Tibial nerve (tissue), 4 donors: ENCODE measurements around the gene RPL36.

ENCODE experiments used
- EP300 ChIP-seq, 2 donors: sonication (generic); formaldehyde crosslinking; IDR thresholded peaks; one replicate each; pipeline ENCODE4 v1.6.1; 2017; ENCODE audit warnings: antibody characterized with exemption in 2 of 2, mild to moderate bottlenecking in 1 of 2
- POLR2A ChIP-seq, 2 donors: fragments of 450-650 bp; IDR thresholded peaks; one replicate each; pipeline ENCODE4 v1.6.1; 2017; ENCODE audit warnings: antibody characterized with exemption in 2 of 2, mild to moderate bottlenecking in 2 of 2, moderate library complexity in 2 of 2
- TF ChIP-seq, protein P1 (sequence below), 5 experiments: fragments of 200-600 bp in 3 of 5; fragments of 450-650 bp in 2 of 5; sonication (generic) in 3 of 5; IDR thresholded peaks; one replicate each; pipeline ENCODE4 v1.5.1; 2016 to 2019; ENCODE audit warnings: antibody characterized with exemption in 5 of 5, mild to moderate bottlenecking in 3 of 5, moderate library complexity in 2 of 5

DNA sequence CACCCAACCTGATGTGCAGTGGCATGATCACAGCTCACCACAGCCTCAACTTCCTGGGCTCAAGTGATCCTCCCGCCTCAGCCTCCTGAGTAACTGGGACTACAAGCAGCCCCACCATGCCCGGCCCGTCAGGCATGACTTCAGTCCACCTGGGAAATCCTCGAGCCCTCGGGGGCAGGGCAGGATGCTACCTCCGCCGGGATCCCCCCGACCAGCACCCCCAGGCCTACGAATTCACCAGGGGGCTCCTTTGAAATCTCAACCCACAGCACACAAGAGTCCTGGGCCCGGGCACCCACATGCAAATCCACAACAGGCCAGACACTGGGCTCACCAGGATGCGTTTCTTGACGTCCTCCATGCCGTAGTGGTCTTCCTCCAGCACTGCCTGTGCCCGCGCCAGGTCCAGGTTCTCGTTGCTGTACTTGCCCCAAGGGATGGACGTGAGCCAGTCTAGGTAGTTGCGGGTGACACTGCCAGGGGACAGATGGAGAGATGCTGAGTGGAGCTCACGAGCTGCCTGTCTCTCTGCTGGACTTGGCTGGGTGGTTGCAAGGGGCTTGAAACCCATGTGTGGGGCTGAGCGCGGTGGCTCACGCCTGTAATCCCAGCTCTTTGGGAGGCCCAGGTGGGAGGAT is 10.5 kb downstream of the RPL36 start:
- TF ChIP-seq, protein P1, sequence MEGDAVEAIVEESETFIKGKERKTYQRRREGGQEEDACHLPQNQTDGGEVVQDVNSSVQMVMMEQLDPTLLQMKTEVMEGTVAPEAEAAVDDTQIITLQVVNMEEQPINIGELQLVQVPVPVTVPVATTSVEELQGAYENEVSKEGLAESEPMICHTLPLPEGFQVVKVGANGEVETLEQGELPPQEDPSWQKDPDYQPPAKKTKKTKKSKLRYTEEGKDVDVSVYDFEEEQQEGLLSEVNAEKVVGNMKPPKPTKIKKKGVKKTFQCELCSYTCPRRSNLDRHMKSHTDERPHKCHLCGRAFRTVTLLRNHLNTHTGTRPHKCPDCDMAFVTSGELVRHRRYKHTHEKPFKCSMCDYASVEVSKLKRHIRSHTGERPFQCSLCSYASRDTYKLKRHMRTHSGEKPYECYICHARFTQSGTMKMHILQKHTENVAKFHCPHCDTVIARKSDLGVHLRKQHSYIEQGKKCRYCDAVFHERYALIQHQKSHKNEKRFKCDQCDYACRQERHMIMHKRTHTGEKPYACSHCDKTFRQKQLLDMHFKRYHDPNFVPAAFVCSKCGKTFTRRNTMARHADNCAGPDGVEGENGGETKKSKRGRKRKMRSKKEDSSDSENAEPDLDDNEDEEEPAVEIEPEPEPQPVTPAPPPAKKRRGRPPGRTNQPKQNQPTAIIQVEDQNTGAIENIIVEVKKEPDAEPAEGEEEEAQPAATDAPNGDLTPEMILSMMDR (IDR thresholded peaks at IDR 0.05): no peak
- no peak for TF ChIP-seq POLR2A (IDR thresholded peaks at IDR 0.05)
- no peak for TF ChIP-seq EP300 (IDR thresholded peaks at IDR 0.05)
